ENCODE data around the gene ARHGAP1. TPM values are rescaled to one million over a fixed set of nuclear protein-coding genes. Genes with fewer than 3 reads are reported as not detected.

Gene ARHGAP1
- total and polyA plus RNA-seq, 2 of the 13 experiments (the other 11 are each of a cell fraction or from before 2014, with no cell fraction given) = 18.6 to 30.3 TPM

GRCh38 chr11:46674463-46675287 lies 25.7 kb downstream of the ARHGAP1 start (continued):
- 0 out of 2 replicates have a peak, but pooled peaks have one; percentile 16 for TF ChIP-seq ATF7-NPFF (CRISPR knock-in tag; IDR thresholded peaks at IDR 0.05; ENCODE audit: low read depth)
- TF ChIP-seq ZNF781 (CRISPR knock-in tag; IDR thresholded peaks at IDR 0.05; ENCODE audit: borderline replicate concordance, not compliant biosample characterization) = no peak
- TF ChIP-seq ZNF274 (CRISPR knock-in tag; IDR thresholded peaks at IDR 0.05) = no peak
- 0 out of 2 replicates have a peak, but pooled peaks have one; percentile 22 for TF ChIP-seq KDM5A (IDR thresholded peaks at IDR 0.05; ENCODE audit: borderline replicate concordance, low read length)
- TF ChIP-seq ZSCAN25 (CRISPR knock-in tag; IDR thresholded peaks at IDR 0.05) = no peak
- TF ChIP-seq ZNF687 (CRISPR knock-in tag; IDR thresholded peaks at IDR 0.05) = peak; percentile 63
- peak; percentile 72; the same call in 1 of the 2 replicates for TF ChIP-seq KDM2A (CRISPR knock-in tag; IDR thresholded peaks at IDR 0.05; ENCODE audit: borderline replicate concordance, low read depth)
- no peak for TF ChIP-seq ZNF772 (CRISPR knock-in tag; IDR thresholded peaks at IDR 0.05)
- TF ChIP-seq ZKSCAN8 (CRISPR knock-in tag; IDR thresholded peaks at IDR 0.05; ENCODE audit: borderline replicate concordance) = no peak
- TF ChIP-seq ZNF329 (CRISPR knock-in tag; IDR thresholded peaks at IDR 0.05; ENCODE audit: low read depth) = no peak
- TF ChIP-seq KLF16 (CRISPR knock-in tag; IDR thresholded peaks at IDR 0.05) = no peak; a peak in 1 of 4 replicates
- TF ChIP-seq ZNF383 (CRISPR knock-in tag; IDR thresholded peaks at IDR 0.05; ENCODE audit: borderline replicate concordance) = no peak
- TF ChIP-seq, protein P1, sequence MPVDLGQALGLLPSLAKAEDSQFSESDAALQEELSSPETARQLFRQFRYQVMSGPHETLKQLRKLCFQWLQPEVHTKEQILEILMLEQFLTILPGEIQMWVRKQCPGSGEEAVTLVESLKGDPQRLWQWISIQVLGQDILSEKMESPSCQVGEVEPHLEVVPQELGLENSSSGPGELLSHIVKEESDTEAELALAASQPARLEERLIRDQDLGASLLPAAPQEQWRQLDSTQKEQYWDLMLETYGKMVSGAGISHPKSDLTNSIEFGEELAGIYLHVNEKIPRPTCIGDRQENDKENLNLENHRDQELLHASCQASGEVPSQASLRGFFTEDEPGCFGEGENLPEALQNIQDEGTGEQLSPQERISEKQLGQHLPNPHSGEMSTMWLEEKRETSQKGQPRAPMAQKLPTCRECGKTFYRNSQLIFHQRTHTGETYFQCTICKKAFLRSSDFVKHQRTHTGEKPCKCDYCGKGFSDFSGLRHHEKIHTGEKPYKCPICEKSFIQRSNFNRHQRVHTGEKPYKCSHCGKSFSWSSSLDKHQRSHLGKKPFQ (CRISPR knock-in tag; IDR thresholded peaks at IDR 0.05; ENCODE audit: insufficient replicate concordance) = no peak
- no peak for TF ChIP-seq PCBP1 (IDR thresholded peaks at IDR 0.05; ENCODE audit: borderline replicate concordance, low read depth, low read length)
- peak; percentile 7; the same call in 1 of the 2 replicates for TF ChIP-seq ZFY (CRISPR knock-in tag; IDR thresholded peaks at IDR 0.05)
- no peak for TF ChIP-seq ASH2L (IDR thresholded peaks at IDR 0.05; ENCODE audit: insufficient read length, low read depth, low read length)
- TF ChIP-seq ZNF501 (CRISPR knock-in tag; IDR thresholded peaks at IDR 0.05) = no peak
- no peak for TF ChIP-seq ZNF564 (CRISPR knock-in tag; IDR thresholded peaks at IDR 0.05)
- TF ChIP-seq ZMYM4 (CRISPR knock-in tag; IDR thresholded peaks at IDR 0.05) = no peak
- no peak for TF ChIP-seq SP5 (CRISPR knock-in tag; IDR thresholded peaks at IDR 0.05; ENCODE audit: borderline replicate concordance, low read depth)
- TF ChIP-seq MAFG (CRISPR knock-in tag; IDR thresholded peaks at IDR 0.05) = no peak
- TF ChIP-seq NONO (IDR thresholded peaks at IDR 0.05) = no peak
- TF ChIP-seq NONO (CRISPR knock-in tag; conservative IDR thresholded peaks at IDR 0.05) = 0 out of 2 replicates have a peak, but pooled peaks have one; percentile 13
- no peak for TF ChIP-seq ZNF83 (CRISPR knock-in tag; IDR thresholded peaks at IDR 0.05; ENCODE audit: borderline replicate concordance)

All from HepG2 (cell line).